OCI-LY3 (cell line): Measurements from ENCODE around the gene HHAT.

Experiments
- H2AFZ ChIP-seq: fragments of 200-600, 300-600 bp; shearing (Covaris generic); 2 replicates; pipeline ENCODE4 v1.6.0; 2014; ENCODE audit warnings: antibody characterized with exemption, low read depth, low read length
- H3K27ac ChIP-seq: fragments of 200-600, 300-600 bp; sonication (generic); 2 replicates; pipeline ENCODE4 v1.5.1; 2014; ENCODE audit warnings: mild to moderate bottlenecking, low read length, moderate library complexity, mixed read lengths
- H3K27me3 ChIP-seq: fragments of 200-600, 300-600 bp; sonication (generic); 2 replicates; pipeline ENCODE4 v1.6.1; 2014; ENCODE audit warnings: low read depth, low read length, mixed read lengths
- H3K36me3 ChIP-seq: fragments of 200-600, 300-600 bp; sonication (generic); replicated peaks from 2 replicates; pipeline ENCODE3; 2014; ENCODE audit warnings: low read depth, low read length, mixed read lengths
- H3K4me1 ChIP-seq: fragments of 300-600, 200-600 bp; sonication (generic); 2 replicates; pipeline ENCODE4 v1.6.1; 2014; ENCODE audit warnings: low read length, mixed read lengths
- H3K4me2 ChIP-seq: fragments of 200-600, 300-600 bp; sonication (generic); 2 replicates; pipeline ENCODE4 v1.6.1; 2014; ENCODE audit warnings: low read length, mixed read lengths
- H3K4me3 ChIP-seq: fragments of 300-600, 200-600 bp; sonication (generic); 2 replicates; pipeline ENCODE4 v1.5.1; 2014; ENCODE audit warnings: antibody characterized with exemption, mild to moderate bottlenecking, low read length, moderate library complexity
- H3K79me2 ChIP-seq: fragments of 300-600, 200-600 bp; shearing (Covaris generic); 2 replicates; pipeline ENCODE4 v1.6.1; 2014; ENCODE audit warnings: mild to moderate bottlenecking, low read length, mixed read lengths
- H3K9ac ChIP-seq: fragments of 300-600, 200-600 bp; shearing (Covaris generic); 2 replicates; pipeline ENCODE4 v1.6.0; 2014; ENCODE audit warnings: mild to moderate bottlenecking, low read length, moderate library complexity
- H3K9me3 ChIP-seq: fragments of 200-600, 300-600 bp; shearing (Covaris generic); 2 replicates; pipeline ENCODE4 v1.6.1; 2014; ENCODE audit warnings: low read length, mixed read lengths; ENCODE audit not compliant: insufficient read depth
- H4K20me1 ChIP-seq: fragments of 200-600, 300-600 bp; sonication (generic); 2 replicates; pipeline ENCODE4 v1.6.1; 2016; ENCODE audit warnings: low read length, mixed read lengths; ENCODE audit not compliant: insufficient read depth
- CTCF ChIP-seq: fragments of 200-600, 300-600 bp; sonication (generic); IDR thresholded peaks from 2 replicates; pipeline ENCODE4 v1.5.1; 2014; ENCODE audit warnings: antibody characterized with exemption, low read length, low read depth
- EZH2phosphoT487 ChIP-seq: fragments of 200-600 bp; shearing (Covaris generic); IDR thresholded peaks from 2 replicates; pipeline ENCODE4 v1.6.1; 2018; ENCODE audit warnings: antibody characterized with exemption, mixed run types, low read depth

The HHAT gene

GRCh38 chr1:210381934-210382333, 53.2 kb downstream of the HHAT start:
- H3K79me2 ChIP-seq: no peaks in the 10 kb centered on the region
- H3K36me3 ChIP-seq: no peaks in the 10 kb centered on the region
- H3K27ac ChIP-seq: no peak overlapping the region
- H3K27me3 ChIP-seq: peaks cover 8% of the 10 kb centered on the region; the same call in 1 of the 2 replicates
- H2AFZ ChIP-seq: no peak overlapping the region
- H3K4me2 ChIP-seq: no peak overlapping the region
- TF ChIP-seq EZH2phosphoT487 (no peak), CTCF (no peak)
- H4K20me1 ChIP-seq: no peaks in the 10 kb centered on the region
- H3K4me1 ChIP-seq: no peaks in the 10 kb centered on the region
- no peak overlapping the region for H3K4me3 ChIP-seq
- no peaks in the 10 kb centered on the region for H3K9me3 ChIP-seq
- H3K9ac ChIP-seq: no peak overlapping the region

- Histone ChIP-seq H4K20me1 (no peaks in the 10 kb centered on the region), H3K4me2 (no peak overlapping the region), H2AFZ (no peak overlapping the region), H3K27me3 (no peaks in the 10 kb centered on the region), H3K4me3 (no peak overlapping the region), H3K9ac (no peak overlapping the region), H3K4me1 (no peaks in the 10 kb centered on the region), H3K9me3 (no peaks in the 10 kb centered on the region), H3K79me2 (no peaks in the 10 kb centered on the region), H3K27ac (no peak overlapping the region), H3K36me3 (no peaks in the 10 kb centered on the region)
- TF ChIP-seq CTCF (no peak), EZH2phosphoT487 (no peak)
Observed at GRCh38 chr1:210384625-210385024, 55.9 kb downstream of the HHAT start.

DNA sequence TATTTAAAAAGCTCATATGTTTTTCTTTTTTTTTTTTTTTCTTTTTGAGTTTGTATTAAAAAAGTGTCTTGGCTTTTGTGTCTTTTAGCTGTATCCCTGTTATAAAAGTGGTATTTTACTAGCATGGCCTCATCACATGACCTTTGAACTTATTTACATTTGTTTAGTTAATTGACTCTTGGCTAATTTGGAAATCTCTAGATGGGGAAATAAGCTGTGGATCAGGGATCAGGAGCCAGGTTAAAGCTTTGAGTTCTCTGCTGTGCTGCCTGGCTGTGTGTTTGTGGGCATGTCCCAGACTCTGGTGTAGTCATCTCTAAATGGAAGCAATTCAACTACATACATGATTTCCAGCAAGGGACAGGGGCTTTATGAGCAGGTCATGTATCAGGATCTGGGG, 56.5 kb downstream of the HHAT start:
- Histone ChIP-seq H3K79me2 (no peaks in the 10 kb centered on the region), H4K20me1 (no peaks in the 10 kb centered on the region), H3K27ac (no peak overlapping the region), H3K4me1 (no peaks in the 10 kb centered on the region), H3K9me3 (no peaks in the 10 kb centered on the region), H3K9ac (no peak overlapping the region), H3K27me3 (no peaks in the 10 kb centered on the region), H3K4me2 (no peak overlapping the region), H3K4me3 (no peak overlapping the region), H2AFZ (no peak overlapping the region), H3K36me3 (no peaks in the 10 kb centered on the region)
- TF ChIP-seq CTCF: no peak

DNA sequence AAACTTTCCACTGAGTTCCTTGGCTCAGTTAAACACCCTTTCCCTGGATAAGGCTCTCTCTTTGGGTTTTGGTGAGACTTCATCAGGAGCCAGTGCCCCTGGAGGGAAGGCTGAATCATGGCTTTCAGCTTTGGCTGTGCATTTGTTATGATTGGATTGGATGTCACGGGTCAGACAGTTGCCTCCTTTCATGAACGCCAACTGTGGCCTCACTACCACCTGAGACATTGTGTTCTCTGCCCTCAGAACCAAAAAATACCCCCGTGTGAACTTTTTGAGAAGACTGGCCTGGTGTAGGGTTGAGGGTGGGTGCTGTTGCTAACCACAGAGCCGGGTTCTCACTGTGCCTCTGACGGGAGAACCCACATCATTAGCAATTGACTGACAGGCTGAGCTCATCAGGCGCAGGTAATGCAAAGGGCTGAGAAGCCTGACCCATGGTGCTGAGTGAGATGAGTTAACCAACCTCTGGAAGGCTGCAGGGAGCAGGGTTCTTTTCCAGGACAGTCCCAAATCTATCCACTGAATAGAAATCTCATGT, 65.6 kb downstream of the HHAT start:
- Histone ChIP-seq H3K79me2 (no peaks in the 10 kb centered on the region), H2AFZ (no peak overlapping the region), H3K4me3 (no peak overlapping the region), H3K36me3 (no peaks in the 10 kb centered on the region), H4K20me1 (no peaks in the 10 kb centered on the region), H3K4me1 (peaks cover under 1% of the 10 kb centered on the region; the same call in 1 of the 2 replicates), H3K27me3 (no peaks in the 10 kb centered on the region), H3K27ac (no peak overlapping the region), H3K9me3 (peaks cover 3% of the 10 kb centered on the region; the same call in 1 of the 2 replicates), H3K4me2 (no peak overlapping the region), H3K9ac (no peak overlapping the region)
- TF ChIP-seq CTCF: no peak
- TF ChIP-seq EZH2phosphoT487: no peak
